ENCODE measurements around the gene SBNO2. TPM values are rescaled to one million over a fixed set of nuclear protein-coding genes. Genes with fewer than 3 reads are reported as not detected.

SBNO2 gene
- total and polyA plus RNA-seq, 12 donors: 12.6 to 61.3 (median 16.1) TPM

DNA sequence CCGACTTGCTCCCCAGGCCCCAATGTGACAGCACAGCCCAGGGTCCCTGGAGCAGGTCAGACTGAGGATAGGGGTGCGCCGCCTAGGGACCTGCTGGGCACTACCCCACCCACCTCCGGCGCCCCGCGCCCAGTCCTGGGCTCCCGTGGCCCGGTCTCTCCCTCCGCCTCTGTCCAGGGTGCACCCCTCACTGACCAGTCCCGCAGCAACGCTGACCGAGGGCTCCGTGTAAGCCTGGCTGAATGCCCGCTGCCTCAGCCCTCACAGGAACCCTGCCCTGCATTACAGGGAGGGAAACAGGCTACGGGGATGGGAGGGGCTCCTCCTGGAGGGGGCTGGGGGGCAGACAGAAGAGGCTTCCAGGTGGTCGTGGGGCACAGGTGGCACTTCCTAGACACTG lies 38.6 kb downstream of the SBNO2 start:
- Histone ChIP-seq H3K36me3 (peaks cover 0 to 41% (median 0%) of the 10 kb centered on the region in 9 donors), H3K9me3 (no peaks in the 10 kb centered on the region), H3K4me3 (no peak overlapping the region), H3K4me1 (peaks cover 13 to 52% (median 39%) of the 10 kb centered on the region in 9 donors), H3K27ac (peak overlapping the region in 5 of 10 donors; percentile 16 to 72 (median 41)), H3K27me3 (no peaks in the 10 kb centered on the region)
- TF ChIP-seq, protein P1, sequence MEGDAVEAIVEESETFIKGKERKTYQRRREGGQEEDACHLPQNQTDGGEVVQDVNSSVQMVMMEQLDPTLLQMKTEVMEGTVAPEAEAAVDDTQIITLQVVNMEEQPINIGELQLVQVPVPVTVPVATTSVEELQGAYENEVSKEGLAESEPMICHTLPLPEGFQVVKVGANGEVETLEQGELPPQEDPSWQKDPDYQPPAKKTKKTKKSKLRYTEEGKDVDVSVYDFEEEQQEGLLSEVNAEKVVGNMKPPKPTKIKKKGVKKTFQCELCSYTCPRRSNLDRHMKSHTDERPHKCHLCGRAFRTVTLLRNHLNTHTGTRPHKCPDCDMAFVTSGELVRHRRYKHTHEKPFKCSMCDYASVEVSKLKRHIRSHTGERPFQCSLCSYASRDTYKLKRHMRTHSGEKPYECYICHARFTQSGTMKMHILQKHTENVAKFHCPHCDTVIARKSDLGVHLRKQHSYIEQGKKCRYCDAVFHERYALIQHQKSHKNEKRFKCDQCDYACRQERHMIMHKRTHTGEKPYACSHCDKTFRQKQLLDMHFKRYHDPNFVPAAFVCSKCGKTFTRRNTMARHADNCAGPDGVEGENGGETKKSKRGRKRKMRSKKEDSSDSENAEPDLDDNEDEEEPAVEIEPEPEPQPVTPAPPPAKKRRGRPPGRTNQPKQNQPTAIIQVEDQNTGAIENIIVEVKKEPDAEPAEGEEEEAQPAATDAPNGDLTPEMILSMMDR (IDR thresholded peaks at IDR 0.05): no peak
- ATAC-seq: no peak
- intact Hi-C loops (cut with DNase I): loop anchor here in 1 of 10 donors (1.0 kb wide), 1 partner anchor 88 kb away; no protein-coding TSS in a partner anchor
- no peak for DNase-seq
- WGBS, 2 donors: 87% methylated on average over 17 of the region's 17 CpGs

DNA sequence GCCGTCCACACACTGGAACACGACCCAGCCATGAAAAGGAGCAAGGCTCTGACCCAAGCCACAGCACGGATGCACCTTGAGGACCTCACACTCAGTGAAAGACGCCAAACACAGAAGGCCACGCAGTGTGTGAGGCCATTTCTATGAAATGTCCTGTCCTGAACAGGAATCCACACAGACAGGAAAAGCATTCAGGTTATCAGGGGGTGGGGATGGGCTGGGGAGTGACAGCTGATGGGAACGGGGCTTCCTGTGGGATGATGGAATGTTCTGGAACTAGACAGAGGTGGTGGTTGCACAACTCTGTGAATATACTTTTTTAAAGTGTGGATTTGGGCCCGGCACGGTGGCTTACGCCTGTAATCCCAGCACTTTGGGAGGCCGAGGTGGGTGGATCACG lies 39.6 kb downstream of the SBNO2 start:
- DNase-seq (no peak), ATAC-seq (no peak)
- H3K36me3 ChIP-seq: peaks cover 0 to 41% (median 0%) of the 10 kb centered on the region in 9 donors
- H3K4me1 ChIP-seq: peaks cover 13 to 62% (median 41%) of the 10 kb centered on the region in 9 donors
- intact Hi-C loops (cut with DNase I): loop anchor here in 5 of 10 donors (5.0 kb wide), 2 partner anchors 38 to 58 kb away; partner anchors contain the start of gene SBNO2 (in 5 of the 5)
- no peaks in the 10 kb centered on the region for H3K27me3 ChIP-seq
- peak overlapping the region in 2 of 10 donors; percentile 41 to 96 for H3K27ac ChIP-seq
- H3K4me3 ChIP-seq: no peak overlapping the region
- 93% methylated on average over 11 of the region's 11 CpGs for WGBS, 2 donors
- TF ChIP-seq, protein P1 (IDR thresholded peaks at IDR 0.05): no peak
- no peaks in the 10 kb centered on the region for H3K9me3 ChIP-seq

DNA sequence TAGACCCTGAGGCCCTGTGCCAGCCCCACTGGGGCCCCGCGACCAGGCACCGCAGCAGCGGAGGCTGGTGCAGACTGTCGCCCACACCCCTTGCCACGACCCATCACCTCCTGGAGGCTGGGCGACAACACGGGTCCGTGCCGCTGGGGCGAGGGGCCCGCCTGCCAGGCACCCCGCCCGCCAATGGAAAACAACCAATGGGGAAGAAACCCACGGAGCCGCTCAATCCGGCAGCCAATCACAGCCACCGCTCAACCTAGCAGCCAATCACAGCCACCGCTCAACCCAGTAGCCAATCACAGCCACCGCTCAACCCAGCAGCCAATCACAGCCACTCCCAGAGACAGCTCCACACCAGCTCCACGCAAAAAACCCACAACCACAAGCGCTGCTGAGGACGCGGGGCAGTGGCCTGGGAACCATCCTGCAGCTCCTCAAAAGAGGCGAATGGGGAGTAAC lies 40.6 kb downstream of the SBNO2 start:
- TF ChIP-seq, protein P1 (IDR thresholded peaks at IDR 0.05): no peak
- ATAC-seq (no peak), DNase-seq (no peak)
- Histone ChIP-seq H3K27ac (peak overlapping the region in 8 of 10 donors; percentile 88 to 98 (median 92)), H3K4me1 (peaks cover 13 to 71% (median 41%) of the 10 kb centered on the region in 9 donors), H3K27me3 (no peaks in the 10 kb centered on the region), H3K9me3 (no peaks in the 10 kb centered on the region), H3K36me3 (peaks cover 0 to 44% (median 0%) of the 10 kb centered on the region in 9 donors), H3K4me3 (peak overlapping the region in 1 of 10 donors; percentile 74)
- WGBS, 2 donors: 95% methylated on average over 23 to 25 of the region's 25 CpGs
- intact Hi-C loops (cut with DNase I): loop anchor here in 5 of 10 donors (2.0 to 5.0 kb wide), 3 partner anchors 17 to 59 kb away; partner anchors contain the start of gene SBNO2 (in 5 of the 5)

DNA sequence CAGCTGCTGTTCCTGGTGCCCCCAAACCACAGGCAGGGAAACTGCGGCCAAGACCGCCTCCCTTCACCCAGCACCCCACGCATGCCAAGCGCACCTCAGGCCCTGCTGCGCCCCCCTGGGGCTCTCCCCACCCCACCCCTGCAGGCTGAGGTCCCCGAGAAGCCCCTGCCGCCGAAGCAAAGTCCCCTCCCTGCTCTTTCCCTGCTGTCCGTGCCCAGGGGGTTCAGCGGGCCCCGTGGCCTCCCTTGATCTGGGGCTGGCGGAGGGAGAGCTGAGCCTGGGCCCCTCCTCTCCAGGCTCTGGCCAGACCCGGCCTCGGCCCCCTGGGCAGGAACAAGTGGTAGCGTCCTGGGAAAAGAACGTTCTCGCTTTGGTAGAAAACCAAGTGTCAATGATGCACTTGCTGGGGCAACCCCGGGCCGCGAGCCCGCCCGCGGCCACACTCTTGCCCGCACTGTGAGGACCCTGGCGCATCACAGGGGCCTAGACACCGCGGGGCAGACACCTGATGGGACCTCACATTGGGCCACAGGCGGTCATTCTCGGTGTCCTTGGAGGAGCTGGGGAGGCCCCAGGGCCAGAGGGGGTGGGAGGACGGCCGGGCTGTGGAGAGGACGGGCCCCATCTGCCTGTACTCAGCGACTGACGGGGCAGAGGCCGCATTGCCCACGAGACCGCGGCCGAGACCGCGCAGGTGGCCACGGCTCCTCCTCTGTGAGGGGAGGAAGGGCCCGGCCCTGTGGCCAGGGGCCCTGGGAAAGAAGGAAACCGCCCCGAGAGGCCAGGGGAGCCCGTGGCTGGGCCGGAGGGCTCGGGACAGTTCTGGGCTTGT lies 41.3 kb downstream of the SBNO2 start:
- peaks cover 0 to 47% (median 0%) of the 10 kb centered on the region in 9 donors for H3K36me3 ChIP-seq
- intact Hi-C loops (cut with DNase I): loop anchor here in 5 of 10 donors (2.0 to 5.0 kb wide), 3 partner anchors 18 to 60 kb away; partner anchors contain the start of gene SBNO2 (in 5 of the 5)
- peaks cover 13 to 76% (median 41%) of the 10 kb centered on the region in 9 donors for H3K4me1 ChIP-seq
- peak overlapping the region in 9 of 10 donors; percentile 65 to 88 (median 77) for H3K4me3 ChIP-seq
- 71 to 79% methylated on average over 48 of the region's 48 CpGs for WGBS, 2 donors
- H3K27me3 ChIP-seq: no peaks in the 10 kb centered on the region
- TF ChIP-seq, protein P1 (IDR thresholded peaks at IDR 0.05): no peak
- ATAC-seq: peak in 7 of 8 donors; percentile 1 to 16 (median 1)
- H3K27ac ChIP-seq: peak overlapping the region; percentile 82 to 98 (median 92)
- no peaks in the 10 kb centered on the region for H3K9me3 ChIP-seq
- no peak for DNase-seq

Measured in heart right ventricle (tissue), 16 donors.